GM21515 (cell line): ENCODE measurements around the gene AGO1.
"Not testable (repeated sequence)": the region's sequence is repeated elsewhere in the genome, so short reads cannot be mapped to it uniquely, and the experiment has no call there.

Experiments used
- ATAC-seq: cut with Tn5 transposase; IDR thresholded peaks from one replicate; pipeline ENCODE4 v1.9.1; 2021; ENCODE audit not compliant: unreplicated experiment

Gene AGO1

DNA sequence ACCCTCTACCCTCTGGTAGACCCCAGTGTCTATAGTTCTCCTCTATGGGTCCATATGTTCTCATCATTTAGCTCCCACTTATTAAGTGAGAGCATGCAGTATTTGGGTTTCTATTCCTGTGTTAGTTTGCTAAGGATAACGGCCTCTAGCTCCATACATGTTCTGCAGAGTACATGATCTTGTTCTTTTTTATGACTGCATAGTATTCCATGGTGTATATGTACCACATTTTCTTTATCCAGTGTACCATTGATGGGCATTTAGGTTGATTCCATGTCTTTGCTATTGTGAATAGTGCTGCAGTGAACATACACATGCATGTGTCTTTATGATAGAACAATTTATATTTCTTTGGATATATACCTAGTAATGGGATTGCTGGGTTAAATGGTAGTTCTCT, 81.3 kb downstream of the AGO1 start:
- ATAC-seq = not testable (repeated sequence)

DNA sequence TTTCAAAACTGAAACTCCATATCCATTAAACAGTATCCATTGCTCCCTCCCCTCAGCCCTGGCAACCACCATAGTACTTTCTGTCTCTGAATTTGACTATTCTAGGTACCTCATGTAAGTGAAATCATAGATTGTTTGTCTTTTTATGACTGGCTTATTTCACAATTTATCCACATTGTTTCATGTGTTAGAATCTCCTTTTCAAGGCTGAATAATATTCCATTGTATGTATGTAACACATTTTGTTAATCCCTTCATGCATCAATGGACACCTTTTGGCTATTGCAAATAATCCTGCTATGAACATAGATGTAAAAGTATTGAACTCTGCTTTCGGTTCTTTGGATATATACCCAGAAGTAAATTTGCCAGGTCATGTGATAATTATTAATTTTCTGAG, 85.4 kb downstream of the AGO1 start:
- no peak for ATAC-seq

DNA sequence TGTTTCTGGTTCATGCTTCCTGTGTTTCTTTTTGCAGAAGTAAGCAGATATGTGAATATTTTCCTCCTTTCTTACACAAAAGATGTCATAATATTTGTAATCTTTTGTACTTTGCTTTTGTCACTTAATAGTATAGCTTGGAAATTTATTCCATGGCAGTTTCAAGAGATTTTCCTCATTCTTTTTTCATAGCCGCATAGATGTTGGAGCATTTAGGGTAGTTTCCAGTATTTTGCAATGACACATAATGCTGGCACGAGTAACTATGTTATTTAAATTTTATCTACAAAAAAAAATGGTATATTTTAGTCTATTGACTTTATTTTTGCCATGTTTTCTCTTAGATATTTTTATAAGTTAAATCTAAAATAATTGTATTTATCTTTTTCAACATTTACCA, 88.6 kb downstream of the AGO1 start:
- no peak for ATAC-seq

DNA sequence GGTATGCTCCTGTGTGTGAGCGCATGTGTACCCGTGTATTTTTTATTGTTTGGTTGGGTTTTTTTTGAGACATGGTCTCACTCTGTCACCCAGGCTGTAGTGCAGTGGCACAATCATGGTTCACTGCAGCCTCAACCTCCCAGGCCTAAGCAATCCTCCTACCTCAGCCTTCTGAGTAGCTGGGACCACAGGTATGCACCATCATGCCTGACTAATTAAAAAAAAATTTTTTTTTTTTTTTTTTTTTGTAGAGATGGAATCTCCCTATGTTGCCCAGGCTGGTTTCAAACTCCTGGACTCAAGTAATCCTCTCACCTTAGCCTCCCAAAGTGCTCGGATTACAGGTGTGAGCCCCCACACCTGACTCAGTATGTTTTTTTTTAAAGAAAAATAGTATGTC, 89.6 kb downstream of the AGO1 start:
- not testable (repeated sequence) for ATAC-seq

DNA sequence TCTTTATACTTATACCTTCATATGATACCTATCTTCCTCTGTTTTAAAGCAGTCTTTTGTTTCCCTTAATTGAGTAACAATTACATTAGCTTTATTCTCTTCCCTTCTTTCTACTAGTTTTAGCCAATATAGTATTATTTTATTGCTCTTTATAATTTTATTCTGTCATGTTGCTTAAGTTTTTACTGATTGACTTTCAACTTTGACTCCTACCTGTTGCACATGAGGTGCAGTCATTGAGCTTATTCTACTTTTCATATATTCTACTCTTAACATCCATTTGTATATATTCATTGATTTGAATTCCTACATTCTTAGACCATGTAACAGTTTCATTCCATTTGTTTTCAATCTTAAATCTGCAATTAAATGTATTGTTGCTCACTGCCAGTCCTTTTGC, 97.1 kb downstream of the AGO1 start:
- ATAC-seq = no peak
